Retinal pigment epithelial cell (primary cell): ENCODE results near the gene C4BPB.
A peak's percentile ranks its signal among the peaks of the same experiment; 100 is the strongest.

Experiments used
- DNase-seq: peaks from one replicate; pipeline ENCODE4 v3.0.0-alpha.2; 2010; ENCODE audit warnings: low read depth
- H3K4me3 ChIP-seq: 2 replicates; pipeline ENCODE4 v1.5.1; 2011; ENCODE audit warnings: mild to moderate bottlenecking, low read length, control low read depth, moderate library complexity
- CTCF ChIP-seq: conservative IDR thresholded peaks from 2 replicates; pipeline ENCODE4 v1.5.1; 2011; ENCODE audit warnings: low read depth, low read length, control low read depth, inconsistent platforms

Gene C4BPB

DNA sequence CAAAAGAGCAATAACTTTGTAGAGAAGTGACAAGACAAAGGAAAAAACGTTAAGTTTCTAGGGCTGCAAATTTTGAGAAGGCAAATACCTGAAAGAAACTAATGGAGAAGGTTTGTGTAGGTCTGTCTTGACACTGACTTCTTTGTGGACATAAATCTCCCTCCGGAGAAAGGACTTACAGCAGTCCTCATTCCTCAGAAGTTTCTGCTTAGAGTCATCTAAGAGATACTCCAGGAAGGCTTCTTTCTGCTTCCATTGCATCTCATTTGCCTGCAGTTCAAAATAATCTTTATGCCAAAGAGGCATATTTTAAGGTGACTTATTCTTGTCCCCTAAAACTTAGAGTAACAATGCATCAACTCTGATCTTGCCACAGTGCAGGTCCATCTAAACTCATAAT is 4.4 kb upstream of the C4BPB start:
- TF ChIP-seq CTCF: no peak
- DNase-seq: no peak
- no peak overlapping the region for H3K4me3 ChIP-seq

GRCh38 chr1:207084701-207085180 is 3.9 kb upstream of the C4BPB start:
- H3K4me3 ChIP-seq: no peak overlapping the region
- TF ChIP-seq CTCF: peak; percentile 73
- peak; percentile 50 for DNase-seq

DNA sequence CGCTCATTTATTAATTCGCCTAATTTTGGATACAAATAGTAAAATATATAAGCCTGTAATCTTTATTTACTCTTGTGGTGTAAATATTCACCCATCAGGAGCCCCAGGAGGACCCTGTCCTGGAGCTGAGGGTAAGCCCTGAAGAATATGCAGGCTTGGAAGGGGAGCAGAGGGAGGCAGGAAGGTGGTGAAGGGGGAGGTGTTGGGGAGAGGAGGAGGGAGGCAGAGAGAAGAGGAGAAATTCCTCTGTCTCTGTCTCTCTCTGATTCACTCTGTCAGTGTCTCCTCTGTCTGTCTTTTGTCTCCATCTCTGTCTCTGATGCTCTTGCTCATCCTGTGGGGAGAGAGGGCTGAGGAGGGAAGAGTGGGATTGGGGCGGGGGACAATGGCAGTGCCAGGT is 2.8 kb upstream of the C4BPB start:
- H3K4me3 ChIP-seq: no peak overlapping the region
- DNase-seq: no peak
- no peak for TF ChIP-seq CTCF

DNA sequence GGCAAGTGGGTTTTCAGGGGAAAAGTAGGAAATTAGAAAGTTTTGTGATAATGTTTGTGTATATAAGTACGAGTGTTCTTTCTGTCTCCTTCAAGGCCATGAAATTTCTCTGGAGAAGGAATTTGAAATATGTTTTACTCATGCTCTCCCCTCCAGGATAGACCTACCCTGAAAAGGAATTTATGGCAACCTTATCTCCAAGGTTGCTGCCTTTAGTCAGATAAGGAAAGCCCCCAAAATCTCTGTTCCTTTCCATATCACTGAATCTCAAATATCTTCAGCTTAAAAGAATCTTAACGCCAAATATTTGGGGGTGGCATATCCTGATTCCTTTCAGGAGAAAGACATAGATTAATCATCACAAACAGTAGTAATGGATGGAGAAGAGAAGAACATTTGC is 499 bp upstream of the C4BPB start:
- no peak for TF ChIP-seq CTCF
- no peak overlapping the region for H3K4me3 ChIP-seq
- DNase-seq: no peak

DNA sequence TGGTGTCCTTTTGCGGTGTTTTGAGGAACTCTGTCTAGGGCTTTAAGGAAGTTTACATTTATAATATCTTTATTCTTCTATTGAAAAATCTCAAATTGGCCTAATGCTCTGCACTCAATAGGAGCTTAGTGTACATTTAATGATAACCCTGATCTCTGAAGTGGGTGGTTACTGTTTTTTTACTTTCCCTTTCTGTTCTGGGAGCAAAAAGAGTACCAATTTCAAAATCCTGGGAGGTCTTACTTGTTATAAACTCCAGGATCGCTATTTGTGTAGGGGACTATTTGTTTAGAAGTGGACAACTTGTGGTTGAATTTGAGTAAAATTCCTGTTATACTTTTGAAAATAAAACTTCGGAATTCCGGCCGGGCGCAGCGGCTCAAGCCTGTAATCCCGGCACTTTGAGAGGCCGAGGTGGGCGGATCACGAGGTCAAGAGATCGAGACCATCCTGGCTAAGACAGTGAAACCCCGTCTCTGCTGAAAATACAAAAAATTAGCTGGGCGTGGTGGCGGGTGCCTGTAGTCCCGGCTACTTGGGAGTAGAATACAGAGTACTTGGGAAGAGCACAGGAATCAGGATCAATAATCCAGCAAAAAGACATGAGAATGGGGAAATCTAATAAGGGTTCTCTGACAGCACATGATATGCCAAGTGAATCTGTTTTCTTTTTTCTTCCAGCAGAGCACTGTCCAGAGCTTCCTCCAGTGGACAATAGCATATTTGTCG is 1.1 kb downstream of the C4BPB start:
- DNase-seq: no peak
- no peak for TF ChIP-seq CTCF
- no peak overlapping the region for H3K4me3 ChIP-seq

- no peak for TF ChIP-seq CTCF
- no peak for DNase-seq
These were observed 2.7 kb downstream of the C4BPB start for GRCh38 chr1:207091200-207091908.

DNA sequence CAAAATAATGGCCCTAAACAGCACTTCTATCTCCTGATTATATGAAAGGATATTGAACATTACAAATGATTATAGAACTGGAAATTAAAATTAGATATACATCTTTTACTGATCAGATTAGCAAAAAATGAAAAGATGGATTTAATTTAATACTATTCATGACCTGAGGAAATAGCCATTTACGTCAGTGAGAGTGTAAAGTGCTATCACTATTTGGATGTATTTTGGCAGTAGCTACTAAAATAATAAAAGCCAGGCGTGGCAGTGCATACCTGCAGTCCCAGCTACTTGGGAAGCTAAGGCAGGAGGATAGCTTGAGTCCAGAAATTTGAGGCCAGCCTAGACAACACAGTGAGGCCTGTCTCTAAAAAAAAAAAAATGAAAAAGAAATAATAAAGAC is 5.3 kb downstream of the C4BPB start:
- no peak for TF ChIP-seq CTCF
- H3K4me3 ChIP-seq: no peak overlapping the region
- DNase-seq: no peak

More at GRCh38 chr1:207091200-207091908, 2.7 kb downstream of the C4BPB start:
- H3K4me3 ChIP-seq: no peak overlapping the region
